ENCODE measurements around the gene C17orf58. TPM values are rescaled to one million over a fixed set of nuclear protein-coding genes. Genes with fewer than 3 reads are reported as not detected.
"Not testable (repeated sequence)": the region's sequence is repeated elsewhere in the genome, so short reads cannot be mapped to it uniquely, and the experiment has no call there.

Gene C17orf58
- polyA plus RNA-seq, 1 donor from 2014 or later: 1.6 TPM

DNA sequence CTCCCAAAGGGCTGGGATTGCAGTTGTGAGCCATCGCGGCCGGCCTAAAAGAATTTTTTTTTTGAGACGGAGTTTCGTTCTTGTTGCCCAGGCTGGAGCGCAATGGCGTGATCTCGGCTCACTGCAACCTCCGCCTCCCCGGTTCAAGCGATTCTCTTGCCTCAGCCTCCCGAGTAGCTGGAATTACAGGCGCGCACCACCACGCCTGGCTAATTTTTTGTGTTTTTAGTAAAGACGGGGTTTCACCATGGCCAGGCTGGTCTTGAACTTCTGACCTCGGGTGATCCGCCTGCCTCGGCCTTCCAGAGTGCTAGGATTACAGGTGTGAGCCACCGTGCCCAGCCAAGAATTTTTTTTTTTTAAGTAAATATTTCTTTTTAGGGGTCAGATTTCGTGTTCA lies 22.2 kb upstream of the C17orf58 start:
- Mint-ChIP-seq H3K27ac (peak overlapping the region in 2 of 3 donors; percentile 53 to 61), H3K4me1 (peaks cover 11 to 15% (median 13%) of the 10 kb centered on the region in 3 donors), H3K4me3 (peak overlapping the region in 1 of 4 donors; percentile 41)
- H3K9me3 Mint-ChIP-seq, H3K27me3 Mint-ChIP-seq, H3K36me3 Mint-ChIP-seq: not testable (repeated sequence)

DNA sequence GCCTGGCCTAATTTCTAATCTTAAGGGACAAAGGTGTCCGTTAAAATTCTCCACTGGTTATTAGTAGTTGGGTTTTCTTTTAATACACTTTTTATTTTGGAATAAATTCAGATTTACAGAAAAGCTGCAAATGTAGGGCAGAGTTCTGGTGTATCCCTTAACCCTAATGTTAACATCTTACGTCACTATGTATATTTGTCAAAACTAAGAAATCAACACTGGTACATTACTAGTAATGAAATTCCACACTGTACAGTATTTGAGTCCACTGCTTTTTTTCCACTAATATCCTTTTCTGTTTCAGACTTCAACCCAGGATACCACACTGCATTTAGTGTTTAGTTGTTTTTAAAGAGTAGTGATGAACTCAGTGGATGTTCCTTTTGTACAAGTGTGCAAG lies 20.6 kb upstream of the C17orf58 start:
- Mint-ChIP-seq H3K9me3 (peaks cover 0 to 4% (median 0%) of the 10 kb centered on the region in 3 donors), H3K4me3 (peak overlapping the region in 2 of 4 donors; percentile 5 to 32), H3K36me3 (peaks cover 2% of the 10 kb centered on the region), H3K27ac (no peak overlapping the region), H3K4me1 (peaks cover 11 to 14% (median 13%) of the 10 kb centered on the region in 3 donors), H3K27me3 (peaks cover 3% of the 10 kb centered on the region)

DNA sequence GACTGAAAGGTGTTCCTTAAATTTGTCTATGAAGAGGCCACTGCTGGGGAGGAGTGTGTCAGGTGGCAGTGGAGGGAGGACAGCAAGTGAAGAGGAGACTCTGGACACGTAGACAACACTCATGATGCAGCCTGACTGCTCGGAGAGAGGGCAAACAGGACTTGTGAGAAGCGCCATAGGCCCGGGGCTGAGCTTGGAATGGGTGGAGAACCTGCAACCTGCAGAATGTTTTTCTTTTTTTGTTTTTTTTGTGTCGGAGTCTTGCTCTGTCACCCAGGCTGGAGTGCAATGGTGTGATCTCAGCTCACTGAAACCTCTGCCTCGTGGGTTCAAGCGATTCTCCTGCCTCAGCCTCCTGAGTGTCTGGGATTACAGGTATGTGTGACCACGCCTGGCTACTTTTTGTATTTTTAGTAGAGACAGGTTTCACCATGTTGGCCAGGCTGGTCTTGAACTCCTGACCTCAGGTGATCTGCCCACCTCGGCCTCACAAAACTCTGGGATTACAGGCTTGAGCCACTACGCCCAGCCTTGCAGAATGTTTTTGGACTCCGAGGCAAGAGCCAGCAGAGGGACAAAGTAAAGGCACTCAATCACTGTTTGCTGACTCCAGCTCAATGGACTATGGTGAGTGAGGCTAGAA lies 18.9 kb upstream of the C17orf58 start:
- Mint-ChIP-seq H3K9me3 (peaks cover 0 to 4% (median 0%) of the 10 kb centered on the region in 3 donors), H3K36me3 (peaks cover 2% of the 10 kb centered on the region), H3K4me1 (peaks cover 6 to 12% (median 9%) of the 10 kb centered on the region in 3 donors), H3K27ac (peak overlapping the region in 1 of 3 donors; percentile 48), H3K4me3 (no peak overlapping the region), H3K27me3 (peaks cover 6% of the 10 kb centered on the region)

GRCh38 chr17:68013385-68013784 lies 17.1 kb upstream of the C17orf58 start:
- no peaks in the 10 kb centered on the region for H3K9me3 Mint-ChIP-seq
- no peak overlapping the region for H3K4me3 Mint-ChIP-seq
- peaks cover 0 to 10% (median 6%) of the 10 kb centered on the region in 3 donors for H3K4me1 Mint-ChIP-seq
- no peak overlapping the region for H3K27ac Mint-ChIP-seq
- H3K36me3 Mint-ChIP-seq: peaks cover 3% of the 10 kb centered on the region
- H3K27me3 Mint-ChIP-seq: peaks cover 3% of the 10 kb centered on the region

GRCh38 chr17:68011199-68011665 lies 15.0 kb upstream of the C17orf58 start:
- peaks cover 3% of the 10 kb centered on the region for H3K36me3 Mint-ChIP-seq

DNA sequence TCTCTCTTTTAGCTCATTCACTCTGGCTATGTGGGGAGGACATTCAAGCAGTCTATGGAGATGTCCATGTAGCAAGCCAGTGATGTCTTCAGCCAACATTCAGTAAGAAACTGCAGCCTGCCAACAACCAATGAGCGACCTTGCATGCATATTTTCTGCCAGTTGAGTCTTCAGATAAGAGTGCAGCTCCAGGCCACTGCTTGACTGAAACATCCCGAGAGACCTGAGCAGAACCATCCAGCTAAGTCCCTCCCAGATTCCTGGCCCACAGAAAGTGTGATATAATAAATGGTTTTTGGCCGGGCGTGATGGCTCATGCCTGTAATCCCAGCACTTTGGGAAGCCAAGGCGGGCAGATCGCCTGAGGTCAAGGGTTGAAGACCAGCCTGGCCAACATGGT lies 10.5 kb upstream of the C17orf58 start:
- Mint-ChIP-seq H3K27ac (no peak overlapping the region), H3K4me1 (peaks cover 0 to 7% (median 0%) of the 10 kb centered on the region in 3 donors), H3K36me3 (peaks cover 4% of the 10 kb centered on the region), H3K9me3 (peaks cover 0 to 1% (median 0%) of the 10 kb centered on the region in 3 donors), H3K4me3 (no peak overlapping the region), H3K27me3 (peaks cover 3% of the 10 kb centered on the region)

More at GRCh38 chr17:68011199-68011665, 15.0 kb upstream of the C17orf58 start:
- H3K4me1 Mint-ChIP-seq: peaks cover 0 to 9% (median 6%) of the 10 kb centered on the region in 3 donors
- H3K4me3 Mint-ChIP-seq: peak overlapping the region in 1 of 4 donors; percentile 38
- peaks cover 0 to 1% (median 0%) of the 10 kb centered on the region in 3 donors for H3K9me3 Mint-ChIP-seq
- H3K27me3 Mint-ChIP-seq: peaks cover 3% of the 10 kb centered on the region
- H3K27ac Mint-ChIP-seq: peak overlapping the region in 2 of 3 donors; percentile 31 to 76

GRCh38 chr17:68004201-68004600 lies 7.9 kb upstream of the C17orf58 start:
- H3K36me3 Mint-ChIP-seq: peaks cover 1% of the 10 kb centered on the region
- peaks cover 0 to 1% (median 0%) of the 10 kb centered on the region in 3 donors for H3K9me3 Mint-ChIP-seq
- H3K27me3 Mint-ChIP-seq: no peaks in the 10 kb centered on the region
- peaks cover 0 to 2% (median 0%) of the 10 kb centered on the region in 3 donors for H3K4me1 Mint-ChIP-seq
- no peak overlapping the region for H3K4me3 Mint-ChIP-seq
- H3K27ac Mint-ChIP-seq: no peak overlapping the region

GRCh38 chr17:67999291-67999911 lies 3.1 kb upstream of the C17orf58 start:
- peaks cover 11 to 18% (median 17%) of the 10 kb centered on the region in 3 donors for H3K4me1 Mint-ChIP-seq
- H3K4me3 Mint-ChIP-seq: no peak overlapping the region
- H3K36me3 Mint-ChIP-seq: peaks cover 3% of the 10 kb centered on the region
- H3K9me3 Mint-ChIP-seq: no peaks in the 10 kb centered on the region
- H3K27ac Mint-ChIP-seq: no peak overlapping the region
- peaks cover 19% of the 10 kb centered on the region for H3K27me3 Mint-ChIP-seq

- Mint-ChIP-seq H3K9me3 (no peaks in the 10 kb centered on the region), H3K4me1 (peaks cover 11 to 22% (median 21%) of the 10 kb centered on the region in 3 donors), H3K27ac (no peak overlapping the region), H3K4me3 (peak overlapping the region in 2 of 4 donors; percentile 30 to 74), H3K36me3 (peaks cover 3% of the 10 kb centered on the region), H3K27me3 (peaks cover 19% of the 10 kb centered on the region)
Observed at GRCh38 chr17:67998466-67998865, 2.2 kb upstream of the C17orf58 start.

GRCh38 chr17:67995570-67996263 lies 552 bp downstream of the C17orf58 start:
- Mint-ChIP-seq H3K4me3 (peak overlapping the region; percentile 79 to 94 (median 90)), H3K27me3 (peaks cover 19% of the 10 kb centered on the region), H3K36me3 (peaks cover 3% of the 10 kb centered on the region), H3K9me3 (no peaks in the 10 kb centered on the region), H3K4me1 (peaks cover 15 to 28% (median 27%) of the 10 kb centered on the region in 3 donors), H3K27ac (peak overlapping the region in 2 of 3 donors; percentile 29 to 63)

GRCh38 chr17:67994817-67995569 lies 1.3 kb downstream of the C17orf58 start:
- peak overlapping the region; percentile 84 to 94 (median 90) for H3K4me3 Mint-ChIP-seq
- peak overlapping the region in 2 of 3 donors; percentile 63 to 69 for H3K27ac Mint-ChIP-seq
- H3K36me3 Mint-ChIP-seq: peaks cover 3% of the 10 kb centered on the region
- H3K27me3 Mint-ChIP-seq: peaks cover 19% of the 10 kb centered on the region
- H3K9me3 Mint-ChIP-seq: no peaks in the 10 kb centered on the region
- peaks cover 15 to 28% (median 27%) of the 10 kb centered on the region in 3 donors for H3K4me1 Mint-ChIP-seq

GRCh38 chr17:67993998-67994361 lies 2.3 kb downstream of the C17orf58 start:
- H3K4me3 Mint-ChIP-seq: peak overlapping the region; percentile 84 to 94 (median 90)
- H3K36me3 Mint-ChIP-seq: peaks cover 3% of the 10 kb centered on the region
- H3K9me3 Mint-ChIP-seq: no peaks in the 10 kb centered on the region
- H3K4me1 Mint-ChIP-seq: peaks cover 15 to 28% (median 27%) of the 10 kb centered on the region in 3 donors
- peak overlapping the region; percentile 57 to 84 (median 63) for H3K27ac Mint-ChIP-seq
- H3K27me3 Mint-ChIP-seq: peaks cover 19% of the 10 kb centered on the region

DNA sequence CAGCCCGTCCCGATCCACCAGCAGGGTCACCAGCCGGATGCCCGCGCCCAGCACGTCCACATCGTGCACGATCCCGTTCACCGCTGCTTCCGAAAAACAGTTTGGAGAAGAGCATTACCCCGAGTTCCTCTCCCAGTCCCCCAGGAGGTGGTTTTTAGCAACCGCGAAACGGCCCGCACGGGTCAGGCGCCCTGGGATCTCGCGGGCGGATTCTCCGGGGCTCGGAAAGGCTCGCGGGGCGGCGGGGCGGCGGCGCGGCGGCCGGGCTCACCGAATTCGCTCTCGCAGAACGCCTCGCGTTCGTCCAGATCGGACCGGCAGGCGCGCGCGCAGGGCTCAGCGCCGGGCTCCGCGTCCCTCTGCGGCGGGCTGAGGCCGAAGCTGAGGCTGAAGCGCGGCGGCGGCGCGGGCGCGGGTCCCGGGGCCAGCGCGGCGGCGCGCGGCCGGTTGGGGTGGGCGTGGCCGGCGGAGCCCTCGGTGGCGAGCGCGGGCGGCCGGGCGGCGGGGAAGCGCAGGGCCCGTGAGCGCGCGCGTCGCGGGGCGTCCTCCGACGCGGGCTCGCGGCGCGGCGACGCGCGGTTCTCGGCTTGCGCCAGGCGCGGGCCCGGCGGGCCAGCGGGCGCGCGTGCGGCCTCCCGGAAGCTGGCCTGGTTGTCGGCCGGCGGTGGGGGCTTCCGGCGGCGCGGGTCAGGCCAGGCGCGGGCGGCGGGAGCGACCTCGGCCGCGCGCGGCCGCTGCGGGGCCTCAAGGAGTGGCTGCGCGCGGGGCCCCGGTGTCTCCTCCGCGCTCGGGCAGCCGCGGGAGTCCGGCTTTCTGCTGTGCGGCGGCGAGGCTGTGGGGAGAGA lies 2.9 kb downstream of the C17orf58 start:
- Mint-ChIP-seq H3K4me3 (peak overlapping the region; percentile 88 to 99 (median 94)), H3K9me3 (no peaks in the 10 kb centered on the region), H3K36me3 (peaks cover 3% of the 10 kb centered on the region), H3K27ac (peak overlapping the region; percentile 43 to 97 (median 84)), H3K27me3 (peaks cover 19% of the 10 kb centered on the region), H3K4me1 (peaks cover 15 to 28% (median 25%) of the 10 kb centered on the region in 3 donors)
